H1 (cell line): Measurements from ENCODE around the gene SLC43A3. TPM values are rescaled to one million over a fixed set of nuclear protein-coding genes. Genes with fewer than 3 reads are reported as not detected.

Source experiments
- CTCF ChIA-PET: fragments of 300-600 bp; sonication (Branson Sonifier 250); formaldehyde crosslinking; loops from one replicate; lab custom pipeline; 2021; ENCODE audit not compliant: partially characterized antibody; lab: Charles Lee
- POLR2A ChIA-PET: fragments of 300-600 bp; sonication (Branson Sonifier 250); formaldehyde crosslinking; loops from one replicate; lab custom pipeline; 2021; ENCODE audit warnings: inconsistent platforms; ENCODE audit not compliant: partially characterized antibody; lab: Charles Lee
- DNase-seq, 2 experiments: peaks; one replicate each; pipeline versions ENCODE4 v3.0.0 to v3.0.0-alpha.2; 2010 to 2022; ENCODE audit warnings: low spot score in 2 of 2, low read depth in 1 of 2, mixed read lengths in 1 of 2
- FAIRE-seq: peaks from 2 replicates; lab custom pipeline; 2011; peaks lifted over from hg19 to GRCh38; lab: Jason Lieb, UNC
- H2AFZ ChIP-seq: 2 replicates; pipeline ENCODE4 v1.8.1; 2012; ENCODE audit warnings: low read length, inconsistent platforms
- H2AK5ac ChIP-seq: 2 replicates; pipeline ENCODE4 v1.6.1; 2013; ENCODE audit warnings: low read depth, low read length
- H2BK120ac ChIP-seq: replicated peaks from 2 replicates; pipeline ENCODE3; 2013; ENCODE audit warnings: low read depth, low read length, inconsistent platforms
- H2BK12ac ChIP-seq: 2 replicates; pipeline ENCODE4 v1.6.1; 2013; ENCODE audit warnings: low read depth, low read length
- H2BK15ac ChIP-seq: 2 replicates; pipeline ENCODE4 v1.6.1; 2013; ENCODE audit warnings: low read length
- H2BK20ac ChIP-seq: 2 replicates; pipeline ENCODE4 v1.6.1; 2013; ENCODE audit warnings: low read length
- H2BK5ac ChIP-seq: 2 replicates; pipeline ENCODE4 v1.6.1; 2013; ENCODE audit warnings: low read depth, low read length
- H3K14ac ChIP-seq: 2 replicates; pipeline ENCODE4 v1.6.1; 2013; ENCODE audit warnings: inconsistent platforms; ENCODE audit not compliant: insufficient read length
- H3K18ac ChIP-seq: 2 replicates; pipeline ENCODE4 v1.6.1; 2013; ENCODE audit warnings: low read length; ENCODE audit errors: extremely low read depth
- H3K23ac ChIP-seq: 2 replicates; pipeline ENCODE4 v1.6.1; 2013; ENCODE audit warnings: inconsistent platforms; ENCODE audit not compliant: insufficient read length
- H3K23me2 ChIP-seq: 2 replicates; pipeline ENCODE4 v1.6.1; 2013; ENCODE audit warnings: low read depth, low read length
- H3K27ac ChIP-seq: 2 replicates; pipeline ENCODE4 v1.6.1; 2011; ENCODE audit warnings: low read depth, low read length, inconsistent platforms
- H3K27me3 ChIP-seq, 4 experiments: replicated peaks in 1 of 4; 1 replicate in 1 of 4; 2 replicates in 3 of 4; pipeline versions ENCODE4 v1.6.1 to v1.8.1; 2011 to 2013; ENCODE audit warnings: low read length in 3 of 4, mild to moderate bottlenecking in 3 of 4, inconsistent platforms in 2 of 4, mixed read lengths in 2 of 4, moderate library complexity in 1 of 4; ENCODE audit not compliant: control insufficient read depth in 3 of 4, insufficient read depth in 3 of 4; ENCODE audit errors: extremely low read depth in 1 of 4
- H3K36me3 ChIP-seq, 4 experiments: 2 replicates each; pipeline versions ENCODE4 v1.6.1 to v1.8.1; 2011 to 2013; ENCODE audit warnings: mild to moderate bottlenecking in 4 of 4, low read length in 3 of 4, moderate library complexity in 2 of 4, control low read depth in 1 of 4, inconsistent platforms in 1 of 4; ENCODE audit not compliant: insufficient read depth in 4 of 4, control insufficient read depth in 2 of 4
- H3K4ac ChIP-seq: replicated peaks from 2 replicates; pipeline ENCODE3; 2013; ENCODE audit warnings: low read length, low read depth, mixed read lengths, inconsistent platforms; ENCODE audit not compliant: insufficient read length
- H3K4me1 ChIP-seq, 4 experiments: replicated peaks in 1 of 4; 1 replicate in 1 of 4; 2 replicates in 3 of 4; pipeline versions ENCODE4 v1.6.1 to v1.8.1; 2011 to 2013; ENCODE audit warnings: low read length in 3 of 4, inconsistent platforms in 2 of 4, mixed read lengths in 1 of 4; ENCODE audit not compliant: insufficient read depth in 4 of 4, control insufficient read depth in 3 of 4
- H3K4me2 ChIP-seq, 2 experiments: 2 replicates each; pipeline versions ENCODE4 v1.6.1 to v1.8.1; 2011 to 2013; ENCODE audit warnings: low read depth in 2 of 2, low read length in 2 of 2, control low read depth in 1 of 2, inconsistent platforms in 1 of 2, mild to moderate bottlenecking in 1 of 2; ENCODE audit not compliant: insufficient read depth in 1 of 2
- H3K4me3 ChIP-seq, 4 experiments: fragments of 200-600, 300-600 bp in 1 of 4; sonication (generic), shearing (Covaris generic), sonication (Bioruptor Twin) in 1 of 4; 2 replicates each; pipeline versions ENCODE4 v1.5.1 to v1.8.1; 2011 to 2016; ENCODE audit warnings: low read length in 4 of 4, low read depth in 3 of 4, control low read depth in 2 of 4, inconsistent platforms in 2 of 4, mild to moderate bottlenecking in 2 of 4, mixed read lengths in 1 of 4, moderate library complexity in 1 of 4; ENCODE audit not compliant: insufficient read depth in 2 of 4; ENCODE audit errors: extremely low read depth in 1 of 4
- H3K56ac ChIP-seq: replicated peaks from 2 replicates; pipeline ENCODE3; 2013; ENCODE audit warnings: low read depth, mild to moderate bottlenecking, mixed read lengths, low read length, inconsistent platforms; ENCODE audit not compliant: insufficient read length
- H3K79me1 ChIP-seq: 2 replicates; pipeline ENCODE4 v1.6.1; 2013; ENCODE audit warnings: low read depth, low read length, control low read depth
- H3K79me2 ChIP-seq, 2 experiments: 2 replicates each; pipeline versions ENCODE4 v1.6.1 to v1.8.1; 2012 to 2013; ENCODE audit warnings: low read length in 2 of 2, mild to moderate bottlenecking in 2 of 2, inconsistent platforms in 1 of 2; ENCODE audit not compliant: insufficient read depth in 2 of 2, control insufficient read depth in 1 of 2
- H3K9ac ChIP-seq, 4 experiments: replicated peaks in 1 of 4; 1 replicate in 1 of 4; 2 replicates in 3 of 4; pipeline versions ENCODE4 v1.6.1 to v1.8.1; 2011 to 2013; ENCODE audit warnings: low read depth in 3 of 4, low read length in 3 of 4, control low read depth in 2 of 4, mild to moderate bottlenecking in 2 of 4, moderate library complexity in 2 of 4, inconsistent platforms in 1 of 4; ENCODE audit errors: extremely low read depth in 1 of 4
- H3K9me3 ChIP-seq, 2 experiments: 2 replicates each; pipeline versions ENCODE4 v1.6.1 to v1.8.1; 2012 to 2013; ENCODE audit warnings: mild to moderate bottlenecking in 2 of 2, moderate library complexity in 2 of 2, control low read depth in 1 of 2, inconsistent platforms in 1 of 2, low read depth in 1 of 2, low read length in 1 of 2, mixed read lengths in 1 of 2; ENCODE audit not compliant: insufficient read depth in 2 of 2
- H4K20me1 ChIP-seq, 2 experiments: replicated peaks in 1 of 2; 2 replicates each; pipeline versions ENCODE3 to v1.8.1; 2011 to 2013; ENCODE audit warnings: inconsistent platforms in 2 of 2, low read length in 2 of 2, mild to moderate bottlenecking in 1 of 2; ENCODE audit not compliant: insufficient read depth in 2 of 2, control insufficient read depth in 1 of 2
- H4K5ac ChIP-seq: 2 replicates; pipeline ENCODE4 v1.6.1; 2013; ENCODE audit warnings: low read length, low read depth, mixed read lengths, inconsistent platforms; ENCODE audit not compliant: insufficient read length
- H4K8ac ChIP-seq: 2 replicates; pipeline ENCODE4 v1.8.0; 2013; ENCODE audit warnings: mild to moderate bottlenecking, moderate library complexity, low read length, inconsistent platforms; ENCODE audit not compliant: insufficient read depth; ENCODE audit errors: extremely low read depth
- H4K91ac ChIP-seq: replicated peaks from 2 replicates; pipeline ENCODE3; 2013; ENCODE audit warnings: low read length, mixed read lengths, inconsistent platforms; ENCODE audit not compliant: insufficient read length
- ASH2L ChIP-seq: fragments of 200-600, 300-600 bp; sonication (generic); IDR thresholded peaks from one replicate; pipeline ENCODE4 v1.7.1; 2017; ENCODE audit warnings: low read length
- CBX5 ChIP-seq: fragments of 300-800, 300-1000 bp; sonication (generic); IDR thresholded peaks from 2 replicates; pipeline ENCODE4 v1.7.1; 2016; ENCODE audit warnings: antibody characterized with exemption, low read length, low read depth
- FOSL1 ChIP-seq: IDR thresholded peaks from 2 replicates; pipeline ENCODE4 v1.6.1; 2011; ENCODE audit warnings: mild to moderate bottlenecking, low read depth, low read length, moderate library complexity; ENCODE audit not compliant: insufficient read depth
- GABPA ChIP-seq: IDR thresholded peaks from 2 replicates; pipeline ENCODE4 v1.6.1; 2011; ENCODE audit warnings: mild to moderate bottlenecking, low read length, moderate library complexity, borderline replicate concordance; ENCODE audit not compliant: insufficient read depth
- HDAC6 ChIP-seq: IDR thresholded peaks from one replicate; pipeline ENCODE4 v1.7.1; 2012; ENCODE audit warnings: low read depth, mild to moderate bottlenecking, inconsistent platforms, low read length, moderate library complexity
- POLR2A ChIP-seq, 2 experiments: IDR thresholded peaks; 1 replicate in 1 of 2; 2 replicates in 1 of 2; pipeline ENCODE4 v1.6.1; 2011; ENCODE audit warnings: low read depth in 2 of 2, low read length in 2 of 2, mild to moderate bottlenecking in 2 of 2; ENCODE audit errors: control extremely low read depth in 1 of 2
- SAP30 ChIP-seq: fragments of 300-600 bp; sonication (generic); IDR thresholded peaks from 2 replicates; pipeline ENCODE4 v1.7.1; 2012; ENCODE audit warnings: low read length, moderate library complexity, mild to moderate bottlenecking, inconsistent platforms; ENCODE audit not compliant: insufficient read depth, insufficient replicate concordance
- TBP ChIP-seq: IDR thresholded peaks from 2 replicates; pipeline ENCODE4 v1.6.1; 2011; ENCODE audit warnings: low read depth, low read length, improper control_type of control experiment
- TCF12 ChIP-seq: IDR thresholded peaks from 2 replicates; pipeline ENCODE4 v1.6.1; 2011; ENCODE audit warnings: low read depth, mild to moderate bottlenecking, low read length
- TEAD4 ChIP-seq: IDR thresholded peaks from 2 replicates; pipeline ENCODE4 v1.6.1; 2012; ENCODE audit warnings: low read depth, low read length, inconsistent platforms, mixed read lengths
- YY1 ChIP-seq: IDR thresholded peaks from 2 replicates; pipeline ENCODE4 v1.6.1; 2011; ENCODE audit warnings: low read depth, mild to moderate bottlenecking, low read length
- WGBS, 2 experiments: shearing (Covaris generic) in 1 of 2; methylation state at CpG; one replicate each; pipeline versions ENCODE4 v1.1.6 to v1.1.7; 2013 to 2015; ENCODE audit warnings: low lambda C conversion rate in 2 of 2, mixed read lengths in 2 of 2, inconsistent platforms in 1 of 2, low coverage in 1 of 2, missing lambda C conversion rate in 1 of 2; ENCODE audit not compliant: insufficient replicate concordance in 2 of 2, insufficient coverage in 1 of 2, insufficient read length in 1 of 2; ENCODE audit errors: extremely low coverage in 1 of 2, missing lambda C conversion rate in 1 of 2; 5-methylcytosine and 5-hydroxymethylcytosine counted together
- polyA plus RNA-seq, 7 experiments: library from polyadenylated mRNA; depleted of rRNA in 3 of 7; stranded (reverse) in 5 of 7; unstranded in 2 of 7; fragments of >200 nt in 5 of 7; fragments of 200-250 nt in 2 of 7; gene quantifications; 1 replicate in 5 of 7; 2 replicates in 1 of 7; 4 replicates in 1 of 7; pipeline versions ENCODE4 v1.2.1 to v1.2.3, GENCODE V29; 2011 to 2013; ENCODE audit warnings: missing spikeins in 2 of 7, mixed read lengths in 2 of 7
- total RNA-seq: library from RNA; stranded (reverse); fragmentation: NEBNext Ultra II Directional; extraction: Animal tissue kit (Norgen Biotek cat#: 25700); gene quantifications from 2 replicates; pipeline ENCODE4 v1.2.1, GENCODE V29; 2021
- TF ChIP-seq, protein P1 (sequence below): IDR thresholded peaks from 2 replicates; pipeline ENCODE4 v1.6.1; 2012; ENCODE audit warnings: low read length, inconsistent platforms

SLC43A3 gene
- total and polyA plus RNA-seq, 2 of the 8 experiments (the other 6 are each of a cell fraction or from before 2014, with no cell fraction given), result 31.8 to 67.8 TPM

GRCh38 chr11:57413681-57414080 lies 13.2 kb downstream of the SLC43A3 start:
- Histone ChIP-seq H3K4me2 (no peak overlapping the region), H4K8ac (no peak overlapping the region), H3K23ac (no peak overlapping the region), H2AK5ac (no peak overlapping the region), H3K79me1 (no peaks in the 10 kb centered on the region), H3K4me1 (no peaks in the 10 kb centered on the region; a peak in 2 of 7 replicates)
- no peak for DNase-seq
- no peak for TF ChIP-seq YY1
- no peak for TF ChIP-seq SAP30
- no peak for TF ChIP-seq FOSL1
- no peak for TF ChIP-seq GABPA
- TF ChIP-seq ASH2L, result no peak
- TF ChIP-seq POLR2A (IDR thresholded peaks at IDR 0.05; ENCODE audit: control extremely low read depth in 1 of 2, low read depth in 2 of 2, low read length in 2 of 2), result no peak
- no peak for TF ChIP-seq TEAD4
- TF ChIP-seq HDAC6, result no peak
- TF ChIP-seq CBX5, result no peak
- TF ChIP-seq TCF12, result no peak
- TF ChIP-seq, protein P1, sequence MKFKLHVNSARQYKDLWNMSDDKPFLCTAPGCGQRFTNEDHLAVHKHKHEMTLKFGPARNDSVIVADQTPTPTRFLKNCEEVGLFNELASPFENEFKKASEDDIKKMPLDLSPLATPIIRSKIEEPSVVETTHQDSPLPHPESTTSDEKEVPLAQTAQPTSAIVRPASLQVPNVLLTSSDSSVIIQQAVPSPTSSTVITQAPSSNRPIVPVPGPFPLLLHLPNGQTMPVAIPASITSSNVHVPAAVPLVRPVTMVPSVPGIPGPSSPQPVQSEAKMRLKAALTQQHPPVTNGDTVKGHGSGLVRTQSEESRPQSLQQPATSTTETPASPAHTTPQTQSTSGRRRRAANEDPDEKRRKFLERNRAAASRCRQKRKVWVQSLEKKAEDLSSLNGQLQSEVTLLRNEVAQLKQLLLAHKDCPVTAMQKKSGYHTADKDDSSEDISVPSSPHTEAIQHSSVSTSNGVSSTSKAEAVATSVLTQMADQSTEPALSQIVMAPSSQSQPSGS, result no peak
- no peak for TF ChIP-seq TBP
- TF ChIP-seq, all 59 proteins: peak for 0
- POLR2A ChIA-PET, result no interaction called here
- Histone ChIP-seq H2BK20ac (no peak overlapping the region), H2BK120ac (no peak overlapping the region), H4K91ac (no peak overlapping the region), H3K4ac (no peak overlapping the region), H3K9ac (no peak overlapping the region), H3K36me3 (peaks cover 10 to 57% (median 33%) of the 10 kb centered on the region in 4 experiments; a peak in 7 of 8 replicates), H3K79me2 (no peaks in the 10 kb centered on the region), H3K27me3 (no peaks in the 10 kb centered on the region), H3K14ac (no peak overlapping the region), H3K23me2 (no peaks in the 10 kb centered on the region), H3K18ac (no peak overlapping the region), H4K20me1 (peaks cover 0 to 4% of the 10 kb centered on the region in 2 experiments), H4K5ac (no peak overlapping the region), H3K56ac (no peak overlapping the region), H2BK5ac (no peak overlapping the region), H3K27ac (no peak overlapping the region), H2AFZ (no peak overlapping the region), H3K4me3 (no peak overlapping the region), H3K9me3 (no peaks in the 10 kb centered on the region), H2BK12ac (no peak overlapping the region), H2BK15ac (no peak overlapping the region)
- 85% methylated on average over 4 of the region's 4 CpGs; no CpG with 5 or more reads in 1 of the 2 experiments for WGBS, 2 experiments
- CTCF ChIA-PET, result no interaction called here
- FAIRE-seq, result no peak
